DOHH2 (cell line): ENCODE measurements around the gene EXTL2.
"Not testable (repeated sequence)": the region's sequence is repeated elsewhere in the genome, so short reads cannot be mapped to it uniquely, and the experiment has no call there.

Source experiments
- H3F3A ChIP-seq: fragments of 200-600 bp; sonication (generic), shearing (Covaris generic); 2 replicates; pipeline ENCODE4 v1.6.0; 2016; ENCODE audit warnings: antibody characterized with exemption, mild to moderate bottlenecking; ENCODE audit not compliant: control insufficient read depth, insufficient read depth
- H3K27ac ChIP-seq: fragments of 200-600 bp; sonication (generic); 2 replicates; pipeline ENCODE4 v1.5.1; 2014; ENCODE audit warnings: low read depth, mild to moderate bottlenecking, low read length, moderate library complexity
- H3K27me3 ChIP-seq: fragments of 200-600 bp; sonication (generic); 2 replicates; pipeline ENCODE4 v1.6.1; 2014; ENCODE audit warnings: mild to moderate bottlenecking, low read length, mixed read lengths; ENCODE audit not compliant: control insufficient read depth
- H3K36me3 ChIP-seq: fragments of 200-600 bp; sonication (generic); 2 replicates; pipeline ENCODE4 v1.6.1; 2014; ENCODE audit warnings: mild to moderate bottlenecking, low read length, moderate library complexity, mixed read lengths; ENCODE audit not compliant: control insufficient read depth
- H3K4me1 ChIP-seq: fragments of 200-600 bp; sonication (generic); 2 replicates; pipeline ENCODE4 v1.6.1; 2014; ENCODE audit warnings: mild to moderate bottlenecking, low read length, mixed read lengths; ENCODE audit not compliant: control insufficient read depth
- H3K4me2 ChIP-seq: fragments of 200-600 bp; sonication (generic); 2 replicates; pipeline ENCODE4 v1.6.0; 2014; ENCODE audit warnings: mild to moderate bottlenecking, low read length, moderate library complexity
- H3K4me3 ChIP-seq: fragments of 200-600 bp; sonication (generic); 2 replicates; pipeline ENCODE4 v1.5.1; 2014; ENCODE audit warnings: mild to moderate bottlenecking, low read length, mixed read lengths
- H3K79me2 ChIP-seq: fragments of 200-600 bp; sonication (generic); 2 replicates; pipeline ENCODE4 v1.6.1; 2014; ENCODE audit warnings: mild to moderate bottlenecking, low read length, mixed read lengths; ENCODE audit not compliant: control insufficient read depth
- H3K9me2 ChIP-seq: fragments of 200-600 bp; sonication (generic); replicated peaks from 2 replicates; pipeline ENCODE4 v1.6.1; 2014; ENCODE audit warnings: mild to moderate bottlenecking, low read length, mixed read lengths; ENCODE audit not compliant: control insufficient read depth
- H3K9me3 ChIP-seq: fragments of 200-600 bp; sonication (generic); 2 replicates; pipeline ENCODE4 v1.6.1; 2014; ENCODE audit warnings: antibody characterized with exemption, low read length, mixed read lengths; ENCODE audit not compliant: control insufficient read depth, insufficient read depth
- H4K20me1 ChIP-seq: fragments of 200-600 bp; sonication (generic); 2 replicates; pipeline ENCODE4 v1.6.0; 2014; ENCODE audit warnings: low read depth, mild to moderate bottlenecking, antibody characterized with exemption, low read length, moderate library complexity; ENCODE audit not compliant: control insufficient read depth, insufficient read depth
- EZH2phosphoT487 ChIP-seq: fragments of 200-600 bp; sonication (generic); IDR thresholded peaks from 2 replicates; pipeline ENCODE4 v1.6.1; 2017; ENCODE audit warnings: borderline replicate concordance, mild to moderate bottlenecking, antibody characterized with exemption, low read length, moderate library complexity, mixed read lengths
- TF ChIP-seq, protein P1 (sequence below): fragments of 200-600 bp; sonication (generic); IDR thresholded peaks from one replicate; pipeline ENCODE4 v1.5.1; 2014; ENCODE audit warnings: antibody characterized with exemption, mild to moderate bottlenecking, low read depth, low read length; ENCODE audit not compliant: poor library complexity, severe bottlenecking

The EXTL2 gene

GRCh38 chr1:100941580-100942216 lies 47.1 kb upstream of the EXTL2 start:
- H3K4me3 ChIP-seq, result no peak overlapping the region
- no peaks in the 10 kb centered on the region for H3F3A ChIP-seq
- no peak overlapping the region for H3K4me2 ChIP-seq
- H3K79me2 ChIP-seq, result no peaks in the 10 kb centered on the region
- TF ChIP-seq, protein P1, sequence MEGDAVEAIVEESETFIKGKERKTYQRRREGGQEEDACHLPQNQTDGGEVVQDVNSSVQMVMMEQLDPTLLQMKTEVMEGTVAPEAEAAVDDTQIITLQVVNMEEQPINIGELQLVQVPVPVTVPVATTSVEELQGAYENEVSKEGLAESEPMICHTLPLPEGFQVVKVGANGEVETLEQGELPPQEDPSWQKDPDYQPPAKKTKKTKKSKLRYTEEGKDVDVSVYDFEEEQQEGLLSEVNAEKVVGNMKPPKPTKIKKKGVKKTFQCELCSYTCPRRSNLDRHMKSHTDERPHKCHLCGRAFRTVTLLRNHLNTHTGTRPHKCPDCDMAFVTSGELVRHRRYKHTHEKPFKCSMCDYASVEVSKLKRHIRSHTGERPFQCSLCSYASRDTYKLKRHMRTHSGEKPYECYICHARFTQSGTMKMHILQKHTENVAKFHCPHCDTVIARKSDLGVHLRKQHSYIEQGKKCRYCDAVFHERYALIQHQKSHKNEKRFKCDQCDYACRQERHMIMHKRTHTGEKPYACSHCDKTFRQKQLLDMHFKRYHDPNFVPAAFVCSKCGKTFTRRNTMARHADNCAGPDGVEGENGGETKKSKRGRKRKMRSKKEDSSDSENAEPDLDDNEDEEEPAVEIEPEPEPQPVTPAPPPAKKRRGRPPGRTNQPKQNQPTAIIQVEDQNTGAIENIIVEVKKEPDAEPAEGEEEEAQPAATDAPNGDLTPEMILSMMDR, result no peak
- no peak for TF ChIP-seq EZH2phosphoT487
- H3K27ac ChIP-seq, result no peak overlapping the region
- H3K36me3 ChIP-seq, result peaks cover 14% of the 10 kb centered on the region
- no peaks in the 10 kb centered on the region for H3K27me3 ChIP-seq
- H3K9me3 ChIP-seq, result no peaks in the 10 kb centered on the region
- no peaks in the 10 kb centered on the region for H4K20me1 ChIP-seq
- H3K4me1 ChIP-seq, result no peaks in the 10 kb centered on the region
- no peaks in the 10 kb centered on the region for H3K9me2 ChIP-seq

- H3K27me3 ChIP-seq, result no peaks in the 10 kb centered on the region
- no peak overlapping the region for H3K4me3 ChIP-seq
- no peak overlapping the region for H3K4me2 ChIP-seq
- H3K9me3 ChIP-seq, result no peaks in the 10 kb centered on the region
- no peaks in the 10 kb centered on the region for H4K20me1 ChIP-seq
- TF ChIP-seq, protein P1, result no peak
- no peak for TF ChIP-seq EZH2phosphoT487
- H3K4me1 ChIP-seq, result no peaks in the 10 kb centered on the region
- H3F3A ChIP-seq, result no peaks in the 10 kb centered on the region
- H3K27ac ChIP-seq, result no peak overlapping the region
- peaks cover 17% of the 10 kb centered on the region for H3K36me3 ChIP-seq
- H3K79me2 ChIP-seq, result no peaks in the 10 kb centered on the region
- no peaks in the 10 kb centered on the region for H3K9me2 ChIP-seq
Measured at GRCh38 chr1:100941098-100941527, 46.5 kb upstream of the EXTL2 start.

DNA sequence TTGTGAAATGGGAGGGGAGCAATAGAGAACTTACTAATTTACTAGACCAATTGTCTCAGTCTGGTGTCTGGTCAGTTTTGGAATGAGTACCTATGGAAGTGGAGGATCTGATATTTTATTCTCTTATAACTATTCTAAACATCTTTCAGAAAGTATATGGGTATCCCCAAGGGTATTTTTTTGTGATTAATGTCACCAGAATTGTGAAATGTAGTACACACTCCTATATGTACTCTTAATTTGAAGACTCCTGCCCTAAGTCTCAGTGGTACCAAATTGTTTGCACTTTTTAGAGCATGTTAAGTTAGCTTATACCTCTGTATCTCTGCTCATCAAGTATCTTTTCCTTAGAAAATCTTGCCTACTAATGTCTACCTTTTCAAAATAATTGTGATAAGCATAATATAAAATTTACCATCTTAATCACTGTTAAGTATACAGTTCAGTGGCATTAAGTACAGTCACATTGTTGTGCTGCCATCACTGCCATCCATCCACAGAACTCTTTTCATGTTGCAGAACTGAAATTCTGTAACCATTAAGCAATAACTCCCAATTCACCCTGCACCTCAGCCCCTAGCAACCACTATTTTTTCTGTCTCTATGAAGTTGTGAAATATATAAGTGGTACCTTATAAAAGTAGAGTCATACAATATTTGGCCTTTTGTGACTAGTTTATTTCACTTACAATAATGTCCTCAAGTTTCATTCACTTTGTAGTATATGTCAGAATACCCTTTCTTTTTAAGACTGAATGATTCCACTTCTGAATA lies 41.7 kb upstream of the EXTL2 start:
- no peaks in the 10 kb centered on the region for H3K9me3 ChIP-seq
- H3K4me1 ChIP-seq, result no peaks in the 10 kb centered on the region
- H3K27me3 ChIP-seq, result no peaks in the 10 kb centered on the region
- H3K4me2 ChIP-seq, result no peak overlapping the region
- H3K36me3 ChIP-seq, result peaks cover 30% of the 10 kb centered on the region
- no peaks in the 10 kb centered on the region for H3K9me2 ChIP-seq
- no peak overlapping the region for H3K4me3 ChIP-seq
- H3K79me2 ChIP-seq, result no peaks in the 10 kb centered on the region
- no peaks in the 10 kb centered on the region for H3F3A ChIP-seq
- H3K27ac ChIP-seq, result no peak overlapping the region
- no peaks in the 10 kb centered on the region; the same call in 1 of the 2 replicates for H4K20me1 ChIP-seq
- TF ChIP-seq, protein P1, result no peak
- no peak for TF ChIP-seq EZH2phosphoT487

- H3F3A ChIP-seq, H3K9me3 ChIP-seq, H3K79me2 ChIP-seq, H3K27ac ChIP-seq, H4K20me1 ChIP-seq, H3K4me1 ChIP-seq, H3K4me3 ChIP-seq, H3K9me2 ChIP-seq, H3K27me3 ChIP-seq, H3K4me2 ChIP-seq: not testable (repeated sequence)
- H3K36me3 ChIP-seq, result peaks cover 27% of the 10 kb centered on the region
Measured at GRCh38 chr1:100933555-100933954, 38.9 kb upstream of the EXTL2 start.
